ENCODE measurements around the gene AGL. TPM values are rescaled to one million over a fixed set of nuclear protein-coding genes. Genes with fewer than 3 reads are reported as not detected.
"Not testable (repeated sequence)": the region's sequence is repeated elsewhere in the genome, so short reads cannot be mapped to it uniquely, and the experiment has no call there.

AGL gene
- total RNA-seq, 5 donors from 2014 or later (not counting 1 experiment from before 2014, with no cell fraction given): 14.6 to 17.3 (median 15.8) TPM

DNA sequence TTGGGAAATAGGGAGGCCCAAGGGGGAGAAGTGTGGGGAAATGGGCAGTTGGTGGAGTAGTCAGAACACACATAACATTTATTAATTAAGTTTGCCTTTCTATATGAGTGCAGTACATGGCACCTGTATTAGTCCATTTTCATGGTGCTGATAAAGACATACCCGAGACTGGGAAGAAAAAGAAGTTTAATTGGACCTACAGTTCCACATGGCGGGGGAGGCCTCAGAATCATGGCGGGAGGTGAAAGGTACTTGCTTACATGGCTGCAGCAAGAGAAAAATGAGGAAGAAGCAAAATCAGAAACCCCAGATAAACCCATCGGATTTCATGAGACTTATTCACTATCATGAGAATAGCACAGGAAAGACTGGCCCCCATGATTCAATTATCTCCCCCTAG lies 118.1 kb downstream of the AGL start:
- no CpG with 5 or more reads among the region's 4 CpGs for WGBS (ENCODE audit: insufficient coverage)
- H3K27ac ChIP-seq (ENCODE audit: low read length): no peak overlapping the region
- CTCF ChIA-PET: no interaction called here
- H3K9me3 Mint-ChIP-seq: no peaks in the 10 kb centered on the region
- no peak overlapping the region for H3K4me3 ChIP-seq (ENCODE audit: control insufficient read depth in 1 of 2, extremely low read depth in 1 of 2, low read length in 1 of 2)
- H3K27ac Mint-ChIP-seq: no peak overlapping the region
- H3K27me3 ChIP-seq (replicated peaks in 1 of 2; ENCODE audit: control insufficient read depth in 2 of 2, extremely low read depth in 1 of 2, insufficient read depth in 2 of 2, low read length in 1 of 2): no peaks in the 10 kb centered on the region
- peaks cover 10% of the 10 kb centered on the region in 2 experiments for H3K4me1 ChIP-seq (ENCODE audit: control insufficient read depth in 1 of 2, extremely low read depth in 1 of 2, insufficient read depth in 2 of 2, low read length in 2 of 2)
- peak overlapping the region; percentile 25 to 93 (median 41) for H3K4me3 Mint-ChIP-seq
- no peaks in the 10 kb centered on the region for H3K9me3 ChIP-seq
- no peak for DNase-seq
- no peaks in the 10 kb centered on the region for H3K27me3 Mint-ChIP-seq
- H3K36me3 Mint-ChIP-seq: peaks cover 4% of the 10 kb centered on the region
- POLR2A ChIA-PET: interaction anchor here in 1 of 2 donors (0.7 kb wide), 1 partner anchor 1621 kb away, joined by 5 read pairs; no protein-coding TSS in a partner anchor
- H3K4me1 Mint-ChIP-seq: peaks cover 36 to 42% (median 42%) of the 10 kb centered on the region in 3 donors
- no peak for ATAC-seq (replicated peaks in 1 of 4)
- H3K36me3 ChIP-seq (ENCODE audit: control insufficient read depth in 2 of 2, extremely low read depth in 1 of 2, insufficient read depth in 1 of 2, low read length in 1 of 2): no peaks in the 10 kb centered on the region

DNA sequence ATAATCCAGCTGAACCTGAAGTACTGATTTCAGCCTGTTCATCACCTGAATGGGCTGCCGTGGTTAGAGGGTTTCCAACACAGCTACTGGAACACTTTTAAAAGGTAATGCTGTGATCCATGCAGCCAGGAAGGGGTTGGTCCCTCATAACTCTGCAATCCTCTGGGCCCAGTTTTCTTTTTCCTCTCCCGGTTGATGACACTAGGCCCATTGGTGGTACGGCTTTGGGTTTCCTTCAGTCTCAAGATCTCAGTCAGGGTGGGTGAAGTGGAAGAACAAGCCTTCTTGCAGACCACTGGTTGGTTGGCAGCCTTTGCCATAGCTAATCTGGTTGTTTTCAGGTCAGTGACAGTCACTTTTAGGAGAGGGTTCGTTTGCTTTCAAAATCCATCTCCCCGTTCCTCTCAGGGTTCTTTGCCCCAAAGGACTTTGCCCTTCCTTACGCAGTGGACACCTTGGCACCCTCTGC lies 119.1 kb downstream of the AGL start:
- H3K4me1 Mint-ChIP-seq: peaks cover 37 to 44% (median 42%) of the 10 kb centered on the region in 3 donors
- Histone ChIP-seq H3K27ac (ENCODE audit: low read length) (peak overlapping the region; percentile 82), H3K9me3 (no peaks in the 10 kb centered on the region), H3K4me3 (ENCODE audit: control insufficient read depth in 1 of 2, extremely low read depth in 1 of 2, low read length in 1 of 2) (peak overlapping the region; percentile 44 to 73), H3K27me3 (replicated peaks in 1 of 2; ENCODE audit: control insufficient read depth in 2 of 2, extremely low read depth in 1 of 2, insufficient read depth in 2 of 2, low read length in 1 of 2) (no peaks in the 10 kb centered on the region), H3K4me1 (ENCODE audit: control insufficient read depth in 1 of 2, extremely low read depth in 1 of 2, insufficient read depth in 2 of 2, low read length in 2 of 2) (peaks cover 10% of the 10 kb centered on the region in 2 experiments), H3K36me3 (ENCODE audit: control insufficient read depth in 2 of 2, extremely low read depth in 1 of 2, insufficient read depth in 1 of 2, low read length in 1 of 2) (no peaks in the 10 kb centered on the region)
- H3K9me3 Mint-ChIP-seq: no peaks in the 10 kb centered on the region
- CTCF ChIA-PET: no interaction called here
- H3K4me3 Mint-ChIP-seq: peak overlapping the region; percentile 93 to 100 (median 99)
- no peaks in the 10 kb centered on the region for H3K27me3 Mint-ChIP-seq
- peaks cover 4% of the 10 kb centered on the region for H3K36me3 Mint-ChIP-seq
- ATAC-seq (replicated peaks in 1 of 4): peak in 1 of 4 experiments; percentile 4
- H3K27ac Mint-ChIP-seq: peak overlapping the region; percentile 85 to 91
- POLR2A ChIA-PET: interaction anchor here (0.6 to 1.5 kb wide), 5 partner anchors 30 to 184 kb away, joined by 3 to 8 read pairs (median 3); a partner anchor contains a TSS
- DNase-seq: peak in 4 of 35 experiments; percentile 2 to 24 (median 3)
- 14% methylated on average over 3 of the region's 6 CpGs for WGBS (ENCODE audit: insufficient coverage)

DNA sequence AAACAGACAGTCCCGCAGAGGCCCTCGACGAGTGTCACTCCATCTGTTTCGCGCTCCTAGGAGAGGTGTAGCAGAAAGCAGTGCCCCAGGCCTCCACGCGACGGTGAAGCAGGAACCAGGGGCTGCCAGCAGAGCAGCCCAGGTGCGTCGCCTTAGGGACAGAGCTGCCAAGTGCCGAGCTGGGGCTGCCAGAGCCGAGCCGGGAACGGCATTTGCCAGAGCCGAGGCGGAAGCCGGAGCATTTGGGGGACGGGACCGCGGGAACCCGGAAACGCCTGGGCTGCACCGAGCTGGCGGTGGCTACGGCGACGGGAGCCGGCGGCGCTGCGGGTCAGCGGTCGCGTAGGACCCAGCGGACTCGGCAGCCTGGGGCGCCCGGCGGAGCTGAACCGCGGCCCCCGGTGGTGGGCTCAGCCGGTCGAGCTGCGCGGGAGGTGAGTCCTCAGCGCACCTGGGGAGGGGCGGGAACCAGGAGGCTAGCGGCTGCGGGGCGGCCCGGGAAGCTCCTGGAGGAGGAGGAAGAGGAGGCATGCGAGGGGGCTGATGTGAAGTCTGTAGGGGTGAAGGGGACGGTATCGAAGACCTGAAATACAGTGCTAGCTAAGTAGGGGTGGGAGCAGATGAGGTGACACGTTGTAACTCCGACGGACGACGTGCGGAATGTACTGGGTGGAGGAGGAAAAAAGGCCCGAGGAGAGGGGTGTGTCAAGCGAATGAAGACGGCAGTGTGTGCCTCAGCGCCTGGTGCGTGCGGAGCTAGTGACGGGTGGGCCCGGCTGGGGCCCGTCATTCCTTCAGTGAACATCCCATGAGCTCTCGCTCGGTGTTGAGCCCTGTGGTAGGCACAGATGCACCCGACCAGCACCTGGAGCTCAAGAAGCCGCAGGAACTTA lies 119.8 kb downstream of the AGL start, which contains the start of gene SLC35A3:
Gene SLC35A3 (plus strand): TSS at position 268 of the 893 bp plus-strand sequence. CDS start 23,559 bp downstream, outside the sequence.
- Mint-ChIP-seq H3K4me3 (peak within 1 kb of the TSS; percentile 93 to 100 (median 99)), H3K36me3 (peaks cover 4% of the 10 kb centered on the region), H3K27ac (peak within 1 kb of the TSS; percentile 94 to 97), H3K9me3 (no peaks in the 10 kb centered on the region), H3K4me1 (peaks cover 39 to 47% (median 42%) of the 10 kb centered on the region in 3 donors), H3K27me3 (no peaks in the 10 kb centered on the region)
- peaks cover 0 to 3% of the 10 kb centered on the region in 2 donors for H3K36me3 ChIP-seq (ENCODE audit: control insufficient read depth in 2 of 2, extremely low read depth in 1 of 2, insufficient read depth in 1 of 2, low read length in 1 of 2)
- H3K4me3 ChIP-seq (ENCODE audit: control insufficient read depth in 1 of 2, extremely low read depth in 1 of 2, low read length in 1 of 2): peak within 1 kb of the TSS; percentile 44 to 73
- H3K9me3 ChIP-seq: no peaks in the 10 kb centered on the region
- ChIA-PET CTCF (interaction anchor here in 1 of 2 donors (0.6 kb wide), 1 partner anchor 55 kb away, joined by 5 read pairs; no protein-coding TSS in a partner anchor), POLR2A (interaction anchor here (0.6 to 1.5 kb wide), 5 partner anchors 29 to 185 kb away, joined by 3 to 8 read pairs (median 3); a partner anchor contains a TSS)
- peaks cover 10% of the 10 kb centered on the region in 2 experiments for H3K4me1 ChIP-seq (ENCODE audit: control insufficient read depth in 1 of 2, extremely low read depth in 1 of 2, insufficient read depth in 2 of 2, low read length in 2 of 2)
- peak; percentile 56 to 85 (median 72) for DNase-seq
- WGBS (ENCODE audit: insufficient coverage): under 1% methylated on average over 72 of the region's 74 CpGs
- peak; percentile 86 to 92 (median 90) for ATAC-seq (replicated peaks in 1 of 4)
- H3K27me3 ChIP-seq (replicated peaks in 1 of 2; ENCODE audit: control insufficient read depth in 2 of 2, extremely low read depth in 1 of 2, insufficient read depth in 2 of 2, low read length in 1 of 2): no peaks in the 10 kb centered on the region
- H3K27ac ChIP-seq (ENCODE audit: low read length): peak within 1 kb of the TSS; percentile 82

DNA sequence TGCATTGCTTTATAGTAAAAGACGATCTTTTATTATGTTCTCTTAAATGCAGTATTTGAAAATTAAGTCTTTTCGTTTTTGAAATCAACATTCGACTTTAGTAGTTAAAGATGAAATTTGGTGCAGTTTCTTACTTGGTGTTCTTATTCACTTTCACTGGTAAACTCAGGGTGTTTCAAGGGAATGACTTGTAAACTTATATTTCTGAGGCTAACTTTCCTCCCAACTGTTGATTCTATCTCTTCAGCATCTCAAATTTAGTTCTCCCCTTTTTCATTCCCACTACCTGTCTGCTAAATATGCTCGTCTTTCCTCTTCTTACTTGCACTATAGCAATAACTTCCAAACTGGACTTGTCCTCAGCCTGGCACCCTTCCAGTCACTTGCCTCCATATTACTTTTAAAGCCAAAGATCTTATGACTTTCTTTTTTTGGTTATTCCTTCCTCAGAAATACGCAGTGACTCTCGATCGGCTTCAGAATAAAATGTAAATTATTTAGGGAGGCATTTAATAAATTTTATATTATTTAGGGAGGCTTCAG lies 120.6 kb downstream of the AGL start:
- no peak for DNase-seq
- WGBS (ENCODE audit: insufficient coverage): 91% methylated on average over 1 of the region's 7 CpGs
- H3K27ac Mint-ChIP-seq: peak overlapping the region; percentile 94 to 97
- peak overlapping the region; percentile 93 to 100 (median 99) for H3K4me3 Mint-ChIP-seq
- peak overlapping the region; percentile 49 for H3K27ac ChIP-seq (ENCODE audit: low read length)
- peaks cover 9% of the 10 kb centered on the region for H3K36me3 Mint-ChIP-seq
- H3K4me1 ChIP-seq (ENCODE audit: control insufficient read depth in 1 of 2, extremely low read depth in 1 of 2, insufficient read depth in 2 of 2, low read length in 2 of 2): peaks cover 10% of the 10 kb centered on the region in 2 experiments
- H3K27me3 Mint-ChIP-seq: no peaks in the 10 kb centered on the region
- peaks cover 39 to 51% (median 42%) of the 10 kb centered on the region in 3 donors for H3K4me1 Mint-ChIP-seq
- H3K27me3 ChIP-seq (replicated peaks in 1 of 2; ENCODE audit: control insufficient read depth in 2 of 2, extremely low read depth in 1 of 2, insufficient read depth in 2 of 2, low read length in 1 of 2): no peaks in the 10 kb centered on the region
- peaks cover 3 to 11% of the 10 kb centered on the region in 2 donors for H3K36me3 ChIP-seq (ENCODE audit: control insufficient read depth in 2 of 2, extremely low read depth in 1 of 2, insufficient read depth in 1 of 2, low read length in 1 of 2)
- H3K9me3 ChIP-seq: no peaks in the 10 kb centered on the region
- no peak for ATAC-seq (replicated peaks in 1 of 4)
- no peaks in the 10 kb centered on the region for H3K9me3 Mint-ChIP-seq
- POLR2A ChIA-PET: interaction anchor here in 1 of 2 donors (1.4 to 1.5 kb wide), 2 partner anchors 58 to 68 kb away, joined by 5 to 8 read pairs; a partner anchor contains a TSS
- CTCF ChIA-PET: no interaction called here
- H3K4me3 ChIP-seq (ENCODE audit: control insufficient read depth in 1 of 2, extremely low read depth in 1 of 2, low read length in 1 of 2): peak overlapping the region; percentile 44 to 73

DNA sequence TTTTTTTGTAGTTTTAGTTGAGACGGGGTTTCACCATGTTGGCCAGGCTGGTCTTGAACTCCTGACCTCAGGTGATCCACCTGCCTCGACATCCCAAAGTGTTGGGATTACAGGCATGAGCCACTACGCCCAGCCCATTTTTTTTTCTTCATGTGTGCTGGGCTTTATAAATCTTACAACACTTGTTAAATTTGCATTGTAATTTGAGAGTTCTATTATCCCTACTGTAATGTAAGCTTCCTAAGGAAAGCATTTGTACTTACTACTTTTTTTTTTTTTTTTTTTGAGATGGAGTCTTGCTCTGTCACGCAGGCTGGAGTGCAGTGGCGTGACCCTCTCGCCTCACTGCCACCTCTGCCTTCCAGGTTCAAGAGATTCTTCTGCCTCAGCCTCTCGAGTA lies 121.9 kb downstream of the AGL start:
- Histone ChIP-seq H3K4me1 (ENCODE audit: control insufficient read depth in 1 of 2, extremely low read depth in 1 of 2, insufficient read depth in 2 of 2, low read length in 2 of 2) (peaks cover 10% of the 10 kb centered on the region in 2 experiments), H3K36me3 (ENCODE audit: control insufficient read depth in 2 of 2, extremely low read depth in 1 of 2, insufficient read depth in 1 of 2, low read length in 1 of 2) (peaks cover 4 to 15% of the 10 kb centered on the region in 2 donors)
- H3K9me3 ChIP-seq; CTCF ChIA-PET; H3K27me3 ChIP-seq (replicated peaks in 1 of 2; ENCODE audit: control insufficient read depth in 2 of 2, extremely low read depth in 1 of 2, insufficient read depth in 2 of 2, low read length in 1 of 2); H3K27ac ChIP-seq (ENCODE audit: low read length); DNase-seq; H3K27me3 Mint-ChIP-seq; H3K27ac Mint-ChIP-seq; H3K9me3 Mint-ChIP-seq; H3K4me3 ChIP-seq (ENCODE audit: control insufficient read depth in 1 of 2, extremely low read depth in 1 of 2, low read length in 1 of 2); ATAC-seq (replicated peaks in 1 of 4): not testable (repeated sequence)
- Mint-ChIP-seq H3K4me1 (peaks cover 42 to 51% (median 45%) of the 10 kb centered on the region in 3 donors), H3K4me3 (peak overlapping the region; percentile 47 to 93 (median 53)), H3K36me3 (peaks cover 15% of the 10 kb centered on the region)
- WGBS (ENCODE audit: insufficient coverage): 86% methylated on average over 1 of the region's 7 CpGs
- POLR2A ChIA-PET: interaction anchor here in 1 of 2 donors (0.6 kb wide), 2 partner anchors 14 to 28 kb away, joined by 3 read pairs; no protein-coding TSS in a partner anchor
